ENCODE data around the gene C4orf51.
"Not testable (repeated sequence)": the region's sequence is repeated elsewhere in the genome, so short reads cannot be mapped to it uniquely, and the experiment has no call there.

The C4orf51 gene

GRCh38 chr4:145679991-145680455 is at the start of gene C4orf51:
Gene C4orf51, plus strand, starts transcription at chr4:145680146. Its CDS starts 58 bp downstream, at chr4:145680204.
- no peak for DNase-seq

- peak; percentile 35 to 48 for DNase-seq
Observed at GRCh38 chr4:145635117-145635516, 44.8 kb upstream of the C4orf51 start.

- DNase-seq = peak in 1 of 2 experiments; percentile 15
Observed at GRCh38 chr4:145635630-145636029, 44.3 kb upstream of the C4orf51 start.

- no peak for DNase-seq
Observed at GRCh38 chr4:145639186-145639698, 40.7 kb upstream of the C4orf51 start.

- not testable (repeated sequence) for DNase-seq
Observed at GRCh38 chr4:145640236-145640635, 39.7 kb upstream of the C4orf51 start.

GRCh38 chr4:145643295-145643694 is 36.7 kb upstream of the C4orf51 start:
- no peak for DNase-seq

- no peak for DNase-seq
Observed at GRCh38 chr4:145644699-145645098, 35.2 kb upstream of the C4orf51 start.

GRCh38 chr4:145656156-145656555 is 23.8 kb upstream of the C4orf51 start:
- no peak for DNase-seq

- DNase-seq = no peak
Observed at GRCh38 chr4:145660064-145660463, 19.9 kb upstream of the C4orf51 start.

- DNase-seq = no peak
Observed at GRCh38 chr4:145663194-145663593, 16.8 kb upstream of the C4orf51 start.

- DNase-seq = no peak
Observed at GRCh38 chr4:145665773-145666172, 14.2 kb upstream of the C4orf51 start.

- DNase-seq = no peak
Observed at GRCh38 chr4:145670422-145670821, 9.5 kb upstream of the C4orf51 start.

GRCh38 chr4:145679520-145679919 is 426 bp upstream of the C4orf51 start:
- no peak for DNase-seq

- DNase-seq = no peak
Observed at GRCh38 chr4:145680902-145681301, 956 bp downstream of the C4orf51 start.

- no peak for DNase-seq
Observed at GRCh38 chr4:145681518-145681917, 1.6 kb downstream of the C4orf51 start.

GRCh38 chr4:145681956-145682355 is 2.0 kb downstream of the C4orf51 start:
- DNase-seq = no peak

- no peak for DNase-seq
Observed at GRCh38 chr4:145686991-145687390, 7.0 kb downstream of the C4orf51 start.

GRCh38 chr4:145690610-145691009 is 10.7 kb downstream of the C4orf51 start:
- no peak for DNase-seq

- DNase-seq = not testable (repeated sequence)
Observed at GRCh38 chr4:145691416-145691815, 11.5 kb downstream of the C4orf51 start.

- no peak for DNase-seq
Observed at GRCh38 chr4:145694929-145695328, 15.0 kb downstream of the C4orf51 start.

- no peak for DNase-seq
Observed at GRCh38 chr4:145697332-145697731, 17.4 kb downstream of the C4orf51 start.

GRCh38 chr4:145698507-145698906 is 18.6 kb downstream of the C4orf51 start:
- DNase-seq = no peak

- DNase-seq = no peak
Observed at GRCh38 chr4:145703850-145704497, 24.0 kb downstream of the C4orf51 start.

- DNase-seq = no peak
Observed at GRCh38 chr4:145709336-145709735, 29.4 kb downstream of the C4orf51 start.

- DNase-seq = no peak
Observed at GRCh38 chr4:145709843-145710242, 29.9 kb downstream of the C4orf51 start.
